SJCRH30 (cell line): ENCODE results near the gene HACD2. TPM values are rescaled to one million over a fixed set of nuclear protein-coding genes. Genes with fewer than 3 reads are reported as not detected.

Experiments used
- DNase-seq, 2 experiments: peaks; one replicate each; pipeline ENCODE4 v3.0.0-alpha.2; 2015 to 2020
- H3K27ac ChIP-seq: fragments of 250-450 bp; sonication (Bioruptor Pico); 2 replicates; pipeline ENCODE4 v1.5.1; 2020; ENCODE audit warnings: mild to moderate bottlenecking, moderate library complexity
- H3K27me3 ChIP-seq: fragments of 250-450 bp; sonication (Bioruptor Pico); 2 replicates; pipeline ENCODE4 v1.5.1; 2020; ENCODE audit warnings: mild to moderate bottlenecking, moderate library complexity
- H3K36me3 ChIP-seq: fragments of 250-450 bp; sonication (Bioruptor Pico); 2 replicates; pipeline ENCODE4 v1.5.1; 2020; ENCODE audit warnings: mild to moderate bottlenecking, moderate library complexity
- H3K4me1 ChIP-seq: fragments of 250-450 bp; sonication (Bioruptor Pico); 2 replicates; pipeline ENCODE4 v1.5.1; 2020; ENCODE audit warnings: mild to moderate bottlenecking, moderate library complexity
- H3K4me3 ChIP-seq: fragments of 250-450 bp; sonication (Bioruptor Pico); 2 replicates; pipeline ENCODE4 v1.5.1; 2020; ENCODE audit warnings: mild to moderate bottlenecking, moderate library complexity
- H3K9me3 ChIP-seq: fragments of 250-450 bp; sonication (Bioruptor Pico); replicated peaks from 2 replicates; pipeline ENCODE4 v1.5.1; 2020; ENCODE audit warnings: mild to moderate bottlenecking, moderate library complexity
- total RNA-seq: library from RNA; depleted of rRNA; stranded (reverse); fragments of >200 nt; shearing (Covaris generic); gene quantifications from 2 replicates; pipeline ENCODE4 v1.2.3, GENCODE V29; 2014

Gene HACD2
- total RNA-seq, 1 experiment from 2014 or later, result 37.0 TPM

DNA sequence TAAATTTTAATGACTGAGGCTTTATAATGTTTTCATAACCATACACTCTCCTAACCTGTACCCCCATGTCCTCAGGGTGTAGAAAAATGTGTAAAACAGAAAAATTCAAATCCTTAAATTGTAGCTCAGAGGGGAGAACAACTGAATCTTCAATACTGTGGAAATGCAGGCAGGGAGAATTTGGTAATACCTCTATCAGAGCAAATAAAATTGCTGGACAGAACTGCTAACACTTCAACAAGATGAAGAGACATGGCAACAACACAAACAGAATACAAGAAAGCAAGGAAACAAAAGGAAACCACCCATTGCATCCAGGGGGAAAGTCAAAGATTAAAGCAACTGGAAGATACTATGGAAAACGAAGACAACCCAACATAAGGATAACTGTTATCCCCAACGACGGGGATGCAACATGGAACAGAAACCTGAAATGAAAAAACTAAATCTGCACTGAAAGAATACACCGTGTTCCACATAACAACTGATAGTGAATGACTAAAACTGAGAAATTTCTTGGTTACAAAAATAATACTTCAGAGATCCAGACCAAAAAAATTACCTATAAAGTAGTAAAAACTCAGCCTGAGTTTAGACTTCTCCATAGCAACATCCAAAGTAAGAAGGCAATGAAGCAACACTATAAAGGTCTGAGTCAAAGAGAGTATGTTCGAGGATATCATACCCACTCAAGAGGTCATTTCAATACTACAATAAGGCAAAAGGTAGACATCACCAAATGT lies 48.5 kb downstream of the HACD2 start:
- Histone ChIP-seq H3K27me3 (no peaks in the 10 kb centered on the region), H3K4me1 (no peaks in the 10 kb centered on the region), H3K36me3 (peaks cover 5% of the 10 kb centered on the region), H3K27ac (no peak overlapping the region), H3K9me3 (no peaks in the 10 kb centered on the region), H3K4me3 (no peak overlapping the region)
- no peak for DNase-seq

DNA sequence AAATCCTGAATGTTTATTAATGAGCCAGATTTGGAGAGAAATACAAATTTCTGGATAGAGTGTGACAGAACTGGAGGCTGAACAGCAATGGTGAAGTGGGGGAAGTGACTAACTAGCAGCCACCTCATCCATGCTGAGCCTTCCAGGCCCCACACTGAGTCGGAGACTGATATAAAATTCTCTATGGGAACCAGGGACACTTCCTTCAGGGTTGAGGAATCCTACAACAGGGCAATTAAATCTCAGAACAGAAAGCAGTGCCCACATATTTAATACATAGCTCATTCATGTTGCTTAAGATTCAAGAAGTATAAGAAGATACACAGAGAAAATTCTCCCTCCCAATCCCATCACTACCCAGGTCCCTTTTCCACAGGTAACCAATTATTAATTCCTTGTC lies 49.3 kb downstream of the HACD2 start:
- Histone ChIP-seq H3K4me3 (no peak overlapping the region), H3K9me3 (no peaks in the 10 kb centered on the region), H3K27ac (no peak overlapping the region), H3K4me1 (no peaks in the 10 kb centered on the region), H3K36me3 (peaks cover 3% of the 10 kb centered on the region; the same call in 1 of the 2 replicates), H3K27me3 (no peaks in the 10 kb centered on the region)
- no peak for DNase-seq

GRCh38 chr3:123534264-123534663 lies 50.6 kb downstream of the HACD2 start:
- no peak for DNase-seq
- no peaks in the 10 kb centered on the region for H3K4me1 ChIP-seq
- H3K4me3 ChIP-seq, result no peak overlapping the region
- no peaks in the 10 kb centered on the region for H3K9me3 ChIP-seq
- H3K27ac ChIP-seq, result no peak overlapping the region
- peaks cover 3% of the 10 kb centered on the region; the same call in 1 of the 2 replicates for H3K36me3 ChIP-seq
- no peaks in the 10 kb centered on the region for H3K27me3 ChIP-seq

- Histone ChIP-seq H3K27ac (no peak overlapping the region), H3K27me3 (no peaks in the 10 kb centered on the region), H3K9me3 (no peaks in the 10 kb centered on the region), H3K4me3 (no peak overlapping the region), H3K36me3 (peaks cover 2% of the 10 kb centered on the region; the same call in 1 of the 2 replicates), H3K4me1 (no peaks in the 10 kb centered on the region)
- no peak for DNase-seq
These were observed 51.2 kb downstream of the HACD2 start for GRCh38 chr3:123533554-123534159.

- Histone ChIP-seq H3K4me1 (no peaks in the 10 kb centered on the region), H3K9me3 (no peaks in the 10 kb centered on the region), H3K27ac (no peak overlapping the region), H3K36me3 (peaks cover 16% of the 10 kb centered on the region), H3K27me3 (no peaks in the 10 kb centered on the region), H3K4me3 (no peak overlapping the region)
- no peak for DNase-seq
These were observed 56.7 kb downstream of the HACD2 start for GRCh38 chr3:123528130-123528529.

DNA sequence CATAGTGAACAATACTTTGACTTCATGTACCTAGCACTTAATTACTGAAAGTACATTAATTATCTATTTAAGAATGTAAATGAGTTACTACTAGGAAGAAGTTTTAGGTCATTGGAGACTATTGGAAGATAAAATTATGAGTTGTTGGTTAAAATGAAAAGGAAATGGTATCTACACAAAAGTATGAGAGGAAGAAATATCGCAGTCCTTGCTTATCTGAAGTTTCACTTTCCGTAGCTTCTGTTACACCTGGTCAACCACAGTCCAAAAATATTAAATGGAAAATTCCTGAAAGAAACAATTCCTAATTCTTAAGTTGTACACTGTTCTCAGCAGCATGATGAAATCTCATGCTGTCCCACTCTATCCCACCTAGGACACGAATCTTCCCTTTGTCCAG lies 57.8 kb downstream of the HACD2 start:
- Histone ChIP-seq H3K27me3 (no peaks in the 10 kb centered on the region), H3K9me3 (no peaks in the 10 kb centered on the region)
- DNase-seq, result no peak

DNA sequence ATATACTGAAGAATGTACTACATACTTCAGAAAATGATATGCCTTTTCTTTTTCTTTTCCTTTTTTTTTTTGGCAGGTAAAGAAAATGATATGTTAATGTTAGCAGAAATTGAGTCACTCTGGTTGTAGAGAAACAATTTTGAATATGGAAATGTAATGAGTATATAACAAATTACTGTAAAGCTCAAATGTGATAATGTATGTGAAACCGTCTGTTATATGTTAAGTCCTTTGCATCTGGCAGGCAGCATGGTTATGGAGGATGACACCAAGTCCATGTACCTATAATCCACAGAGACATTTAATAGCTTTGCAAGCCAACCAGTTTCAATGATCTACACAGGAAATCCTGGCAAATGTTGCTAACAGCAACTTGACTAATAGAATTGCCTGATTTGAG lies 58.4 kb downstream of the HACD2 start:
- Histone ChIP-seq H3K27me3 (no peaks in the 10 kb centered on the region), H3K27ac (no peak overlapping the region), H3K36me3 (peaks cover 16% of the 10 kb centered on the region), H3K4me1 (no peaks in the 10 kb centered on the region), H3K9me3 (no peaks in the 10 kb centered on the region), H3K4me3 (no peak overlapping the region)
- DNase-seq, result no peak

More for the DNA sequence above, 57.8 kb downstream of the HACD2 start:
- Histone ChIP-seq H3K4me1 (no peaks in the 10 kb centered on the region), H3K4me3 (no peak overlapping the region), H3K36me3 (peaks cover 16% of the 10 kb centered on the region), H3K27ac (no peak overlapping the region)

DNA sequence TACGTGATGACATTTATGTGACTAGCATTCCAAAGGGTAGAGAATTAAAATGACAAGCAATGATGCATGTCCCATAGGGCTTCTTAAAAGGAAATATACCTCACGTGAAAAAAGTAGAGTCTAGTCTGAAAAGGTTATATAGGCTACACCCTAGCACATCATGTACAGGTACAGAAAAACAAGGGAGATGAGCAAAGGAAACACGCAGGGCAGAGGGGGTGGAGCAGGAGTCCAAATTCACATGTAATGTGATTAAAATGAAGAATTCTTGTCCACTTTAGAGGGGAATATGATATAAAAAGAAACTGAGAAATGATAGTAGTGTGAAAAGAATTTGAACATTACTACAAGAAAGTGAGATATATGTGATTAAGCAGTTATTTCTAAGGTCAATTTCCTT lies 59.4 kb downstream of the HACD2 start:
- H3K27ac ChIP-seq, result no peak overlapping the region
- no peak for DNase-seq
- no peak overlapping the region for H3K4me3 ChIP-seq
- H3K4me1 ChIP-seq, result no peaks in the 10 kb centered on the region
- no peaks in the 10 kb centered on the region for H3K27me3 ChIP-seq
- no peaks in the 10 kb centered on the region for H3K9me3 ChIP-seq
- H3K36me3 ChIP-seq, result peaks cover 16% of the 10 kb centered on the region

- Histone ChIP-seq H3K4me3 (no peak overlapping the region), H3K9me3 (no peaks in the 10 kb centered on the region), H3K27me3 (no peaks in the 10 kb centered on the region), H3K36me3 (peaks cover 16% of the 10 kb centered on the region), H3K27ac (no peak overlapping the region), H3K4me1 (no peaks in the 10 kb centered on the region)
- no peak for DNase-seq
These were observed 59.9 kb downstream of the HACD2 start for GRCh38 chr3:123524981-123525380.

DNA sequence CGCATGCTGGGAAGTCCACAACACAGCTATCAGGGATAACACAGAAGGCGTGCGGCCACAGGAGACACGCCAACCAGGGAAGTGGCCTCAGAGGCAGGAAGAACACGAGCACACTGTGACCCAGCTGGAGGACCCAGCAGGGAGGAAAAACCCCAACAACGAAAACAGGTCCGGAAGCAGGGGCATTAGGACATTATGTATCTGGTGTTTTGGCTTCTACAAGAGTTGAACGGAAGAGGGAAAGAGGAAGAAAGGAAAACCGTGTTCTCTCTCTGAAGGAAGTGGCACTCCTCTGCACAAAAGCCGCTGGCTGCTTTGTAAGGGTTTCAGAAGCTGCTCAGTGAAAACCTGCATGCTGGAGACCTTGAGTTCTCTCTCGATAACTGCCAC lies 61.8 kb downstream of the HACD2 start:
- Histone ChIP-seq H3K27me3 (no peaks in the 10 kb centered on the region), H3K4me3 (no peak overlapping the region), H3K27ac (no peak overlapping the region), H3K36me3 (peaks cover 14% of the 10 kb centered on the region), H3K9me3 (no peaks in the 10 kb centered on the region), H3K4me1 (no peaks in the 10 kb centered on the region)
- no peak for DNase-seq

GRCh38 chr3:123522320-123523022 lies 62.4 kb downstream of the HACD2 start:
- Histone ChIP-seq H3K9me3 (no peaks in the 10 kb centered on the region), H3K27me3 (no peaks in the 10 kb centered on the region), H3K4me1 (no peaks in the 10 kb centered on the region), H3K4me3 (no peak overlapping the region), H3K27ac (no peak overlapping the region), H3K36me3 (peaks cover 11% of the 10 kb centered on the region)
- DNase-seq, result no peak

GRCh38 chr3:123521179-123521969 lies 63.5 kb downstream of the HACD2 start:
- no peak overlapping the region for H3K4me3 ChIP-seq

GRCh38 chr3:123520656-123521055 lies 64.2 kb downstream of the HACD2 start:
- H3K36me3 ChIP-seq, result peaks cover 10% of the 10 kb centered on the region
- no peaks in the 10 kb centered on the region for H3K4me1 ChIP-seq
- H3K9me3 ChIP-seq, result no peaks in the 10 kb centered on the region
- DNase-seq, result no peak
- no peak overlapping the region for H3K27ac ChIP-seq
- H3K27me3 ChIP-seq, result no peaks in the 10 kb centered on the region
- no peak overlapping the region for H3K4me3 ChIP-seq

More at GRCh38 chr3:123521179-123521969, 63.5 kb downstream of the HACD2 start:
- no peaks in the 10 kb centered on the region for H3K27me3 ChIP-seq
- H3K9me3 ChIP-seq, result no peaks in the 10 kb centered on the region
- H3K36me3 ChIP-seq, result peaks cover 10% of the 10 kb centered on the region
- no peak for DNase-seq
- H3K27ac ChIP-seq, result no peak overlapping the region
- no peaks in the 10 kb centered on the region for H3K4me1 ChIP-seq

DNA sequence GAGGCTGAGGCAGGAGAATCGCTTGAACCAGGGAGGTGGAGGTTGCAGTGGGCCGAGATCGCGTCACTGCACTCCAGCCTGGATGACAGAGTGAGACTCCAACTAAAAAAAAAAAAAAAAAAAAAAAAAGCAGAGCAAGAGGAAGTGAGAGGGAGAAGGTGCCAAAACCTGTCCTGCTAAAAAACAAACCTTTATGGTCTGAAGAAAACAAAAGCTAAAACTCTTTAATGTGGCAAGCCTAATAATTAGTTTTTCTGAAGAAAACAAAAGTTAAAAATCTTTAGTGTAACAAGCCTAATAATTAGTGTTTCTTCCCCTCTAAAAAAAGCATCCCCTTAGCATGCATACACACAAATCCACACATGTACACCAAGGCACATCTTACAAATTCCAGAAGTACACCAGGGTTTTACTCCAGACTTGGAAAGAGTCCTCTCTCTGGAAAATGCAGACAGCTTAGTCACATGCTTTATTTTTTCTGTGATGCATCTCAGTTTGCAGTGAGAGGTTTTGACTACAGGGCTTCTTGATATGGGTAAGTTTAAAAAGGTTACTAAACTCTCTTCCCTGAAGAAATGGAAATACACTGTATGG lies 65.9 kb downstream of the HACD2 start:
- Histone ChIP-seq H3K27ac (no peak overlapping the region), H3K36me3 (peaks cover 5% of the 10 kb centered on the region), H3K4me3 (no peak overlapping the region), H3K27me3 (no peaks in the 10 kb centered on the region), H3K9me3 (no peaks in the 10 kb centered on the region), H3K4me1 (no peaks in the 10 kb centered on the region)
- no peak for DNase-seq
